HCT116 (cell line): Measurements from ENCODE around the gene NACC2. TPM values are rescaled to one million over a fixed set of nuclear protein-coding genes. Genes with fewer than 3 reads are reported as not detected.

Experiments
- ATAC-seq: fragments of 200-7000 bp; cut with Tn5 transposase; 2 replicates; pipeline ENCODE4 v1.9.1; 2020; ENCODE audit warnings: mild to moderate bottlenecking, moderate library complexity
- BruUV-seq: library from RNA; stranded (reverse); fragments of 400-500 nt; replicated peaks from 2 replicates; lab custom pipeline; 2021; lab: Mats Ljungman, UMichigan
- CTCF ChIA-PET: fragments of 300-600 bp; sonication (Branson Sonifier 250); formaldehyde crosslinking; loops from one replicate; lab custom pipeline; 2021; ENCODE audit warnings: antibody characterized with exemption; lab: Charles Lee
- POLR2A ChIA-PET: fragments of 300-600, 350-600 bp; sonication (Branson Sonifier 250); formaldehyde crosslinking; loops from one replicate; lab custom pipeline; 2021; ENCODE audit warnings: antibody characterized with exemption; lab: Charles Lee
- RAD21 ChIA-PET, 2 experiments: fragments of 300-600 bp; sonication (Branson Sonifier 250); formaldehyde crosslinking; loops; one replicate each; lab custom pipeline; 2023; ENCODE audit warnings: low total read pairs in 2 of 2; ENCODE audit not compliant: uncharacterized antibody in 2 of 2, unreplicated experiment in 2 of 2, low non-redundant PET in 1 of 2; lab: Charles Lee
- DNase-seq: peaks from one replicate; pipeline ENCODE4 v3.0.0-alpha.2; 2010; ENCODE audit warnings: low read depth, low spot score
- H2AFZ ChIP-seq: fragments of 200-600 bp; shearing (Covaris generic), sonication (generic); 2 replicates; pipeline ENCODE4 v1.6.1; 2017; ENCODE audit warnings: low read depth, mixed run types, mixed read lengths, antibody characterized with exemption, low read length; ENCODE audit not compliant: poor library complexity, severe bottlenecking
- H3K27ac ChIP-seq: 2 replicates; pipeline ENCODE4 v1.5.1; 2012; ENCODE audit warnings: low read depth, low read length
- H3K27me3 ChIP-seq: fragments of 200-600 bp; sonication (generic); 2 replicates; pipeline ENCODE4 v1.6.1; 2016; ENCODE audit warnings: mixed run types, low read length, mixed read lengths; ENCODE audit not compliant: insufficient read depth
- H3K36me3 ChIP-seq, 2 experiments: fragments of 200-500 bp in 1 of 2; fragments of 200-600 bp in 1 of 2; sonication (Bioruptor generic) in 1 of 2; sonication (generic) in 1 of 2; 2 replicates each; pipeline versions ENCODE4 v1.5.1 to v1.6.1; 2014 to 2016; ENCODE audit warnings: low read length in 2 of 2, inconsistent platforms in 1 of 2, mixed read lengths in 1 of 2, mixed run types in 1 of 2; ENCODE audit not compliant: insufficient read depth in 2 of 2, control insufficient read depth in 1 of 2
- H3K4me1 ChIP-seq, 2 experiments: fragments of 200-600 bp in 1 of 2; sonication (generic) in 1 of 2; 2 replicates each; pipeline versions ENCODE4 v1.5.1 to v1.6.1; 2012 to 2017; ENCODE audit warnings: low read length in 2 of 2, inconsistent platforms in 1 of 2, mild to moderate bottlenecking in 1 of 2, mixed read lengths in 1 of 2, mixed run types in 1 of 2, moderate library complexity in 1 of 2; ENCODE audit not compliant: insufficient read depth in 2 of 2, control insufficient read depth in 1 of 2
- H3K4me2 ChIP-seq: fragments of 200-600 bp; sonication (generic); 2 replicates; pipeline ENCODE4 v1.6.1; 2017; ENCODE audit warnings: mixed run types, low read length, mixed read lengths
- H3K4me3 ChIP-seq, 2 experiments: fragments of 200-600 bp in 1 of 2; sonication (generic) in 1 of 2; replicated peaks in 1 of 2; 2 replicates each; pipeline ENCODE4 v1.5.1; 2011 to 2016; ENCODE audit warnings: low read length in 2 of 2, control low read depth in 1 of 2, low read depth in 1 of 2, mild to moderate bottlenecking in 1 of 2, mixed read lengths in 1 of 2, mixed run types in 1 of 2
- H3K79me2 ChIP-seq: fragments of 200-600 bp; sonication (generic); 2 replicates; pipeline ENCODE4 v1.6.1; 2017; ENCODE audit warnings: mild to moderate bottlenecking, mixed run types, low read length, moderate library complexity, mixed read lengths; ENCODE audit not compliant: insufficient read depth
- H3K9ac ChIP-seq: fragments of 200-600 bp; sonication (generic); 2 replicates; pipeline ENCODE4 v1.6.1; 2016; ENCODE audit warnings: low read length, mixed read lengths
- H3K9me2 ChIP-seq: fragments of 200-600 bp; sonication (generic), shearing (Covaris generic); 2 replicates; pipeline ENCODE4 v1.6.1; 2017; ENCODE audit warnings: mixed run types, mild to moderate bottlenecking, moderate library complexity; ENCODE audit not compliant: insufficient read depth
- H3K9me3 ChIP-seq, 2 experiments: fragments of 200-500 bp in 1 of 2; fragments of 200-600 bp in 1 of 2; sonication (Bioruptor generic) in 1 of 2; sonication (generic) in 1 of 2; 2 replicates each; pipeline ENCODE4 v1.6.1; 2014 to 2017; ENCODE audit warnings: low read length in 2 of 2, mixed read lengths in 2 of 2, inconsistent platforms in 1 of 2, low read depth in 1 of 2, mild to moderate bottlenecking in 1 of 2, mixed run types in 1 of 2, moderate library complexity in 1 of 2; ENCODE audit not compliant: control insufficient read depth in 1 of 2, insufficient read depth in 1 of 2
- H4K20me1 ChIP-seq: fragments of 200-600 bp; sonication (generic), shearing (Covaris generic); 2 replicates; pipeline ENCODE4 v1.6.1; 2017; ENCODE audit warnings: mixed run types, mild to moderate bottlenecking, moderate library complexity; ENCODE audit not compliant: insufficient read depth
- ATF3 ChIP-seq: IDR thresholded peaks from 2 replicates; pipeline ENCODE4 v1.6.1; 2012
- EGR1 ChIP-seq: IDR thresholded peaks from 2 replicates; pipeline ENCODE4 v1.6.1; 2012; ENCODE audit warnings: low read depth
- ELF1 ChIP-seq: IDR thresholded peaks from 2 replicates; pipeline ENCODE4 v1.6.1; 2012; ENCODE audit warnings: low read depth, borderline replicate concordance
- EZH2 ChIP-seq: fragments of 200-600 bp; sonication (generic); IDR thresholded peaks from 2 replicates; pipeline ENCODE4 v1.6.1; 2017; ENCODE audit warnings: antibody characterized with exemption, mixed run types
- EZH2phosphoT487 ChIP-seq: fragments of 200-600 bp; IDR thresholded peaks from 2 replicates; pipeline ENCODE4 v1.6.1; 2018; ENCODE audit warnings: antibody characterized with exemption, borderline replicate concordance
- FOSL1 ChIP-seq: IDR thresholded peaks from 2 replicates; pipeline ENCODE4 v1.6.1; 2012; ENCODE audit warnings: low read depth
- JUND ChIP-seq: IDR thresholded peaks from 2 replicates; pipeline ENCODE4 v1.6.1; 2012
- MAX ChIP-seq: IDR thresholded peaks from 2 replicates; pipeline ENCODE4 v1.6.1; 2012
- POLR2A ChIP-seq: IDR thresholded peaks from 2 replicates; pipeline ENCODE4 v1.7.0; 2011; ENCODE audit warnings: borderline replicate concordance; ENCODE audit not compliant: insufficient read depth, insufficient read length; ENCODE audit errors: extremely low read depth
- POLR2AphosphoS5 ChIP-seq: IDR thresholded peaks from 2 replicates; pipeline ENCODE4 v1.6.1; 2011; ENCODE audit warnings: mild to moderate bottlenecking, low read depth, low read length, moderate library complexity
- RAD21 ChIP-seq: IDR thresholded peaks from 2 replicates; pipeline ENCODE4 v1.6.1; 2012; ENCODE audit warnings: low read depth, mild to moderate bottlenecking
- REST ChIP-seq: IDR thresholded peaks from 2 replicates; pipeline ENCODE4 v1.6.1; 2012; ENCODE audit warnings: low read depth
- SIN3A ChIP-seq: IDR thresholded peaks from 2 replicates; pipeline ENCODE4 v1.6.1; 2012; ENCODE audit warnings: low read depth
- TCF7L2 ChIP-seq: IDR thresholded peaks from 2 replicates; pipeline ENCODE4 v1.7.0; 2011; ENCODE audit warnings: borderline replicate concordance, inconsistent platforms; ENCODE audit not compliant: insufficient read depth, insufficient read length; ENCODE audit errors: extremely low read depth
- YY1 ChIP-seq: IDR thresholded peaks from 2 replicates; pipeline ENCODE4 v1.6.1; 2011; ENCODE audit warnings: low read length, low read depth, moderate library complexity, mild to moderate bottlenecking; ENCODE audit not compliant: insufficient replicate concordance; ENCODE audit errors: extremely low read depth
- intact Hi-C: fragments of 100-400 bp; cut with micrococcal nuclease; formaldehyde crosslinking; loops from 2 replicates; pipeline ENCODE4 v1.10.0; 2022
- total RNA-seq: library from RNA; stranded (reverse); gene quantifications from one replicate; pipeline ENCODE4 v1.2.1, GENCODE V29; 2021; ENCODE audit not compliant: unreplicated experiment

Gene NACC2
- total RNA-seq, 1 experiment from 2014 or later, result 27.8 TPM

- TF ChIP-seq EZH2, result no peak
- TF ChIP-seq FOSL1, result no peak
- no peak for TF ChIP-seq REST
- TF ChIP-seq EZH2phosphoT487, result no peak
- no peak for TF ChIP-seq POLR2AphosphoS5
- no peak for TF ChIP-seq TCF7L2
These were observed 50.0 kb downstream of the NACC2 start (continued) for GRCh38 chr9:136044971-136045594.

- ChIA-PET POLR2A (no interaction called here), RAD21 (no interaction called here), CTCF (no interaction called here)
- Histone ChIP-seq H3K4me2 (no peak overlapping the region), H3K79me2 (peaks cover 50% of the 10 kb centered on the region), H3K9me2 (no peaks in the 10 kb centered on the region), H3K4me1 (no peaks in the 10 kb centered on the region), H3K4me3 (no peak overlapping the region), H3K9me3 (peaks cover 0 to 3% of the 10 kb centered on the region in 2 experiments; a peak in 1 of 4 replicates), H3K36me3 (peaks cover 6 to 10% of the 10 kb centered on the region in 2 experiments; a peak in 3 of 4 replicates), H3K27me3 (no peaks in the 10 kb centered on the region), H3K9ac (no peak overlapping the region), H3K27ac (no peak overlapping the region), H2AFZ (no peak overlapping the region), H4K20me1 (no peaks in the 10 kb centered on the region)
- ATAC-seq (no peak), DNase-seq (no peak)
- intact Hi-C loops, result no loop called here
- BruUV-seq, result no TSS peak
- no peak for TF ChIP-seq YY1
- TF ChIP-seq POLR2AphosphoS5, result no peak
- no peak for TF ChIP-seq POLR2A
- TF ChIP-seq MAX, result no peak
- TF ChIP-seq RAD21, result no peak
- no peak for TF ChIP-seq REST
- TF ChIP-seq ATF3, result no peak
- no peak for TF ChIP-seq ELF1
- no peak for TF ChIP-seq JUND
- no peak for TF ChIP-seq SIN3A
- TF ChIP-seq EGR1, result no peak
- TF ChIP-seq TCF7L2, result no peak
- no peak for TF ChIP-seq FOSL1
These were observed 50.7 kb downstream of the NACC2 start for GRCh38 chr9:136044207-136044970.
